ENCODE data around the gene ABLIM3.

GRCh38 chr5:149181732-149182131, 40.4 kb downstream of the ABLIM3 start:
- no peak for TF ChIP-seq CTCF (IDR thresholded peaks at IDR 0.05)
- no peak for TF ChIP-seq EZH2phosphoT487 (IDR thresholded peaks at IDR 0.05)
